HepG2 (cell line): ENCODE measurements around the gene CBLN3. TPM values are rescaled to one million over a fixed set of nuclear protein-coding genes. Genes with fewer than 3 reads are reported as not detected.

ENCODE experiments used
- JUND ChIP-seq: sonication (generic); formaldehyde crosslinking; IDR thresholded peaks from 2 replicates; pipeline ENCODE4 v1.8.0; 2022; ENCODE audit warnings: mild to moderate bottlenecking, missing genetic modification reagents
- KDM2A ChIP-seq: sonication (generic); formaldehyde crosslinking; IDR thresholded peaks from 2 replicates; pipeline ENCODE4 v1.4.0; 2020; ENCODE audit warnings: low read depth, missing genetic modification reagents, borderline replicate concordance
- KLF12 ChIP-seq: sonication (generic); formaldehyde crosslinking; IDR thresholded peaks from 2 replicates; pipeline ENCODE4 v1.4.0; 2020; ENCODE audit warnings: missing genetic modification reagents, borderline replicate concordance
- KLF15 ChIP-seq: sonication (generic); formaldehyde crosslinking; IDR thresholded peaks from 2 replicates; pipeline ENCODE4 v1.8.1; 2023; ENCODE audit warnings: borderline replicate concordance, mild to moderate bottlenecking, inconsistent platforms, missing genetic modification reagents, mixed read lengths
- NCOA2 ChIP-seq: sonication (generic); formaldehyde crosslinking; IDR thresholded peaks from 2 replicates; pipeline ENCODE4 v1.8.0; 2022; ENCODE audit warnings: inconsistent platforms
- NR1H2 ChIP-seq: sonication (generic); formaldehyde crosslinking; IDR thresholded peaks from 2 replicates; pipeline ENCODE4 v1.8.1; 2022; ENCODE audit warnings: low read depth, missing genetic modification reagents, borderline replicate concordance
- RBAK ChIP-seq: sonication (generic); formaldehyde crosslinking; IDR thresholded peaks from 2 replicates; pipeline ENCODE4 v1.5.1; 2020; ENCODE audit warnings: mild to moderate bottlenecking, missing genetic modification reagents
- REXO4 ChIP-seq: sonication (generic); formaldehyde crosslinking; IDR thresholded peaks from 2 replicates; pipeline ENCODE4 v1.8.0; 2022; ENCODE audit warnings: missing genetic modification reagents, mild to moderate bottlenecking, borderline replicate concordance
- RFXANK ChIP-seq: IDR thresholded peaks from 2 replicates; pipeline ENCODE4 v1.6.1; 2016
- SATB2 ChIP-seq: sonication (generic); formaldehyde crosslinking; IDR thresholded peaks from 2 replicates; pipeline ENCODE4 v1.5.0; 2020; ENCODE audit warnings: missing genetic modification reagents
- SNAPC2 ChIP-seq: sonication (generic); formaldehyde crosslinking; IDR thresholded peaks from 2 replicates; pipeline ENCODE4 v1.8.1; 2022; ENCODE audit warnings: mild to moderate bottlenecking, missing genetic modification reagents
- ZNF143 ChIP-seq: sonication (generic); formaldehyde crosslinking; IDR thresholded peaks from 2 replicates; pipeline ENCODE4 v1.4.0; 2020; ENCODE audit warnings: missing genetic modification reagents
- ZNF563 ChIP-seq: sonication (generic); formaldehyde crosslinking; IDR thresholded peaks from 2 replicates; pipeline ENCODE4 v1.8.0; 2022; ENCODE audit warnings: mild to moderate bottlenecking, moderate library complexity, missing genetic modification reagents
- polyA plus RNA-seq, 8 experiments: library from polyadenylated mRNA; depleted of rRNA in 3 of 8; stranded (reverse) in 7 of 8; unstranded in 1 of 8; fragments of >200 nt; fragmentation: Illumina TruSeq in 4 of 8; extraction: Trizol in 4 of 8; gene quantifications; 2 replicates each; pipeline versions ENCODE4 v1.2.1 to v1.2.3, GENCODE V29; 2011 to 2016; ENCODE audit warnings: low read depth in 4 of 8, missing spikeins in 1 of 8, mixed read lengths in 1 of 8; ENCODE audit not compliant: insufficient read depth in 1 of 8
- total RNA-seq, 5 experiments: library from RNA; depleted of rRNA; stranded (reverse); fragments of >200 nt; fragmentation: Illumina TruSeq; extraction: Trizol; gene quantifications; 2 replicates each; pipeline ENCODE4 v1.2.3, GENCODE V29; 2016; ENCODE audit warnings: low read depth in 1 of 5
- TF ChIP-seq, protein P1 (sequence below): sonication (generic); formaldehyde crosslinking; IDR thresholded peaks from 2 replicates; pipeline ENCODE4 v1.4.0; 2020; ENCODE audit warnings: missing genetic modification reagents, borderline replicate concordance
- TF ChIP-seq, protein P2 (sequence below): sonication (generic); formaldehyde crosslinking; IDR thresholded peaks from 2 replicates; pipeline ENCODE4 v1.4.0; 2020; ENCODE audit warnings: mild to moderate bottlenecking, missing genetic modification reagents
- TF ChIP-seq, protein P3 (sequence below): conservative IDR thresholded peaks from 2 replicates; pipeline ENCODE4 v1.6.1; 2018; ENCODE audit warnings: missing genetic modification reagents
- TF ChIP-seq, protein P4 (sequence below): IDR thresholded peaks from 2 replicates; pipeline ENCODE4 v1.4.0; 2020; ENCODE audit warnings: mild to moderate bottlenecking, missing genetic modification reagents
- TF ChIP-seq, protein P5 (sequence below): sonication (generic); formaldehyde crosslinking; IDR thresholded peaks from 2 replicates; pipeline ENCODE4 v1.4.0; 2020; ENCODE audit warnings: missing genetic modification reagents, mild to moderate bottlenecking, borderline replicate concordance

Gene CBLN3
- total and polyA plus RNA-seq, 2 of the 13 experiments (the other 11 are each of a cell fraction or from before 2014, with no cell fraction given): 0.66 to 0.98 TPM

DNA sequence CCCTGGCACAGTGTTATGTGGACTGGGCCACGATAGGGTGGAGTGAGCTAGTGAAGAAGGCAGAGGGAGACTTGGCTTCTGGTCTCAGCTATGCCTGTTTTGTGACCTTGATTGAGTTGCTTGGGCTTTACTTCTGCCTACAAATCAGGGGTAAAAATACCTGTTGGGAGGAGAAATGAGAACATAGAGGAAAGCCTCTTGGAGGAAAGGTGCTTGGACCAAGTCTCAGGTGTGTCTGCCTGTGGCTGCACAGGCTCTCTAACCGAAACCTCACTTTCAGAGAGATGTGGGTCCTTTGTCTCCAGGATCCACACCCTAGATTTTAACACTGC, 8.2 kb upstream of the CBLN3 start (continued):
- TF ChIP-seq, protein P1, sequence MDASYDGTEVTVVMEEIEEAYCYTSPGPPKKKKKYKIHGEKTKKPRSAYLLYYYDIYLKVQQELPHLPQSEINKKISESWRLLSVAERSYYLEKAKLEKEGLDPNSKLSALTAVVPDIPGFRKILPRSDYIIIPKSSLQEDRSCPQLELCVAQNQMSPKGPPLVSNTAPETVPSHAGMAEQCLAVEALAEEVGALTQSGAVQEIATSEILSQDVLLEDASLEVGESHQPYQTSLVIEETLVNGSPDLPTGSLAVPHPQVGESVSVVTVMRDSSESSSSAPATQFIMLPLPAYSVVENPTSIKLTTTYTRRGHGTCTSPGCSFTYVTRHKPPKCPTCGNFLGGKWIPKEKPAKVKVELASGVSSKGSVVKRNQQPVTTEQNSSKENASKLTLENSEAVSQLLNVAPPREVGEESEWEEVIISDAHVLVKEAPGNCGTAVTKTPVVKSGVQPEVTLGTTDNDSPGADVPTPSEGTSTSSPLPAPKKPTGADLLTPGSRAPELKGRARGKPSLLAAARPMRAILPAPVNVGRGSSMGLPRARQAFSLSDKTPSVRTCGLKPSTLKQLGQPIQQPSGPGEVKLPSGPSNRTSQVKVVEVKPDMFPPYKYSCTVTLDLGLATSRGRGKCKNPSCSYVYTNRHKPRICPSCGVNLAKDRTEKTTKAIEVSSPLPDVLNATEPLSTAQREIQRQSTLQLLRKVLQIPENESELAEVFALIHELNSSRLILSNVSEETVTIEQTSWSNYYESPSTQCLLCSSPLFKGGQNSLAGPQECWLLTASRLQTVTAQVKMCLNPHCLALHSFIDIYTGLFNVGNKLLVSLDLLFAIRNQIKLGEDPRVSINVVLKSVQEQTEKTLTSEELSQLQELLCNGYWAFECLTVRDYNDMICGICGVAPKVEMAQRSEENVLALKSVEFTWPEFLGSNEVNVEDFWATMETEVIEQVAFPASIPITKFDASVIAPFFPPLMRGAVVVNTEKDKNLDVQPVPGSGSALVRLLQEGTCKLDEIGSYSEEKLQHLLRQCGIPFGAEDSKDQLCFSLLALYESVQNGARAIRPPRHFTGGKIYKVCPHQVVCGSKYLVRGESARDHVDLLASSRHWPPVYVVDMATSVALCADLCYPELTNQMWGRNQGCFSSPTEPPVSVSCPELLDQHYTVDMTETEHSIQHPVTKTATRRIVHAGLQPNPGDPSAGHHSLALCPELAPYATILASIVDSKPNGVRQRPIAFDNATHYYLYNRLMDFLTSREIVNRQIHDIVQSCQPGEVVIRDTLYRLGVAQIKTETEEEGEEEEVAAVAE: 0 out of 2 replicates have a peak, but pooled peaks have one; percentile 54
- TF ChIP-seq JUND (CRISPR knock-in tag) (peak; percentile 53; the same call in 1 of the 2 replicates), REXO4 (no peak), SATB2 (no peak), RBAK (CRISPR knock-in tag) (no peak), ZNF563 (CRISPR knock-in tag) (no peak), NCOA2 (no peak), KLF15 (no peak), ZNF143 (0 out of 2 replicates have a peak, but pooled peaks have one; percentile 10), SNAPC2 (CRISPR knock-in tag) (no peak), RFXANK (CRISPR knock-in tag) (no peak), KDM2A (no peak), KLF12 (CRISPR knock-in tag) (no peak), NR1H2 (CRISPR knock-in tag) (0 out of 2 replicates have a peak, but pooled peaks have one; percentile 35)
- TF ChIP-seq, protein P2, sequence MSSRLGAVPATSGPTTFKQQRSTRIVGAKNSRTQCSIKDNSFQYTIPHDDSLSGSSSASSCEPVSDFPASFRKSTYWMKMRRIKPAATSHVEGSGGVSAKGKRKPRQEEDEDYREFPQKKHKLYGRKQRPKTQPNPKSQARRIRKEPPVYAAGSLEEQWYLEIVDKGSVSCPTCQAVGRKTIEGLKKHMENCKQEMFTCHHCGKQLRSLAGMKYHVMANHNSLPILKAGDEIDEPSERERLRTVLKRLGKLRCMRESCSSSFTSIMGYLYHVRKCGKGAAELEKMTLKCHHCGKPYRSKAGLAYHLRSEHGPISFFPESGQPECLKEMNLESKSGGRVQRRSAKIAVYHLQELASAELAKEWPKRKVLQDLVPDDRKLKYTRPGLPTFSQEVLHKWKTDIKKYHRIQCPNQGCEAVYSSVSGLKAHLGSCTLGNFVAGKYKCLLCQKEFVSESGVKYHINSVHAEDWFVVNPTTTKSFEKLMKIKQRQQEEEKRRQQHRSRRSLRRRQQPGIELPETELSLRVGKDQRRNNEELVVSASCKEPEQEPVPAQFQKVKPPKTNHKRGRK (CRISPR knock-in tag): no peak
- TF ChIP-seq, protein P3, sequence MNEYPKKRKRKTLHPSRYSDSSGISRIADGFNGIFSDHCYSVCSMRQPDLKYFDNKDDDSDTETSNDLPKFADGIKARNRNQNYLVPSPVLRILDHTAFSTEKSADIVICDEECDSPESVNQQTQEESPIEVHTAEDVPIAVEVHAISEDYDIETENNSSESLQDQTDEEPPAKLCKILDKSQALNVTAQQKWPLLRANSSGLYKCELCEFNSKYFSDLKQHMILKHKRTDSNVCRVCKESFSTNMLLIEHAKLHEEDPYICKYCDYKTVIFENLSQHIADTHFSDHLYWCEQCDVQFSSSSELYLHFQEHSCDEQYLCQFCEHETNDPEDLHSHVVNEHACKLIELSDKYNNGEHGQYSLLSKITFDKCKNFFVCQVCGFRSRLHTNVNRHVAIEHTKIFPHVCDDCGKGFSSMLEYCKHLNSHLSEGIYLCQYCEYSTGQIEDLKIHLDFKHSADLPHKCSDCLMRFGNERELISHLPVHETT (CRISPR knock-in tag): no peak
- TF ChIP-seq, protein P4, sequence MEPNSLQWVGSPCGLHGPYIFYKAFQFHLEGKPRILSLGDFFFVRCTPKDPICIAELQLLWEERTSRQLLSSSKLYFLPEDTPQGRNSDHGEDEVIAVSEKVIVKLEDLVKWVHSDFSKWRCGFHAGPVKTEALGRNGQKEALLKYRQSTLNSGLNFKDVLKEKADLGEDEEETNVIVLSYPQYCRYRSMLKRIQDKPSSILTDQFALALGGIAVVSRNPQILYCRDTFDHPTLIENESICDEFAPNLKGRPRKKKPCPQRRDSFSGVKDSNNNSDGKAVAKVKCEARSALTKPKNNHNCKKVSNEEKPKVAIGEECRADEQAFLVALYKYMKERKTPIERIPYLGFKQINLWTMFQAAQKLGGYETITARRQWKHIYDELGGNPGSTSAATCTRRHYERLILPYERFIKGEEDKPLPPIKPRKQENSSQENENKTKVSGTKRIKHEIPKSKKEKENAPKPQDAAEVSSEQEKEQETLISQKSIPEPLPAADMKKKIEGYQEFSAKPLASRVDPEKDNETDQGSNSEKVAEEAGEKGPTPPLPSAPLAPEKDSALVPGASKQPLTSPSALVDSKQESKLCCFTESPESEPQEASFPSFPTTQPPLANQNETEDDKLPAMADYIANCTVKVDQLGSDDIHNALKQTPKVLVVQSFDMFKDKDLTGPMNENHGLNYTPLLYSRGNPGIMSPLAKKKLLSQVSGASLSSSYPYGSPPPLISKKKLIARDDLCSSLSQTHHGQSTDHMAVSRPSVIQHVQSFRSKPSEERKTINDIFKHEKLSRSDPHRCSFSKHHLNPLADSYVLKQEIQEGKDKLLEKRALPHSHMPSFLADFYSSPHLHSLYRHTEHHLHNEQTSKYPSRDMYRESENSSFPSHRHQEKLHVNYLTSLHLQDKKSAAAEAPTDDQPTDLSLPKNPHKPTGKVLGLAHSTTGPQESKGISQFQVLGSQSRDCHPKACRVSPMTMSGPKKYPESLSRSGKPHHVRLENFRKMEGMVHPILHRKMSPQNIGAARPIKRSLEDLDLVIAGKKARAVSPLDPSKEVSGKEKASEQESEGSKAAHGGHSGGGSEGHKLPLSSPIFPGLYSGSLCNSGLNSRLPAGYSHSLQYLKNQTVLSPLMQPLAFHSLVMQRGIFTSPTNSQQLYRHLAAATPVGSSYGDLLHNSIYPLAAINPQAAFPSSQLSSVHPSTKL (CRISPR knock-in tag): no peak
- TF ChIP-seq, protein P5, sequence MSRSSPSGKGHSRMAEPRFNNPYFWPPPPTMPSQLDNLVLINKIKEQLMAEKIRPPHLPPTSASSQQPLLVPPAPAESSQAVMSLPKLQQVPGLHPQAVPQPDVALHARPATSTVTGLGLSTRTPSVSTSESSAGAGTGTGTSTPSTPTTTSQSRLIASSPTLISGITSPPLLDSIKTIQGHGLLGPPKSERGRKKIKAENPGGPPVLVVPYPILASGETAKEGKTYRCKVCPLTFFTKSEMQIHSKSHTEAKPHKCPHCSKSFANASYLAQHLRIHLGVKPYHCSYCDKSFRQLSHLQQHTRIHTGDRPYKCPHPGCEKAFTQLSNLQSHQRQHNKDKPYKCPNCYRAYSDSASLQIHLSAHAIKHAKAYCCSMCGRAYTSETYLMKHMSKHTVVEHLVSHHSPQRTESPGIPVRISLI: no peak
